HG03521 (cell line): ENCODE results near the gene UCK2.
A peak's percentile ranks its signal among the peaks of the same experiment; 100 is the strongest.

Source experiments
- ATAC-seq: cut with Tn5 transposase; IDR thresholded peaks from one replicate; pipeline ENCODE4 v1.9.1; 2021; ENCODE audit warnings: mild to moderate bottlenecking, moderate library complexity; ENCODE audit not compliant: unreplicated experiment

The UCK2 gene

GRCh38 chr1:165877411-165877810 is 50.0 kb downstream of the UCK2 start:
- ATAC-seq, result no peak

GRCh38 chr1:165877940-165878556 is 50.6 kb downstream of the UCK2 start:
- ATAC-seq, result peak; percentile 57

- no peak for ATAC-seq
Observed at GRCh38 chr1:165879946-165880345, 52.5 kb downstream of the UCK2 start.

- no peak for ATAC-seq
Observed at GRCh38 chr1:165880993-165881392, 53.6 kb downstream of the UCK2 start.

DNA sequence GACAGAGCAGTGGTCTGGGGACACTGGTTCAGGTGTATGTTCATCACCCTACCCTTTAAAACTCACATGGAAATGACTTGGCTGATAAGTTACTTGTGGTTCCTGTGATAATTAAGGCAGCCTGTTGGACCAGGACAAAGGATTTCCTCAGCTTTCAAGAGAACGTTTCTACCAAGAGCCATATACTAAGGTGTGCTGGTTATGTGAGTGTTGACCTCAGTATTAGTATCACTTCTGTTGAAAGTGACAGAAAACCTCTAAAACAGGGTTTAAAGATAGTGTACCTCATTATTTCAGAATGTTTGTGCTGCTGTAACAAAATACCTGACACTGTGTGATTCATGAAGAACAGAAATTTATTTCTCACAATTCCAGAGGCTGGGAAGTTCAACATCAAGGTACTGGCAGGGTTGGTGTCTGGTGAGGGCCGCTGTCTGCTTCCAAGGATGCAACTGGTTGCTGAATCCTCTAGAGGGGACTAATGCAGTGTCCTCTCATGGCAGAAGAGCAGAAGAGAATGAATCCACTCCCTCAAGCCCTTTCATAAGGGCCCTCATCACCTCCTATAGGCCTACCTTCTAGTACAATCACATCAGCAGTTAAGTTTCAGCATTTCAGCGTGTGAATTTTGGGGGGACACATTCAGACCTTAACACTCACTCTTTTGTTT is 54.9 kb downstream of the UCK2 start:
- ATAC-seq, result no peak

DNA sequence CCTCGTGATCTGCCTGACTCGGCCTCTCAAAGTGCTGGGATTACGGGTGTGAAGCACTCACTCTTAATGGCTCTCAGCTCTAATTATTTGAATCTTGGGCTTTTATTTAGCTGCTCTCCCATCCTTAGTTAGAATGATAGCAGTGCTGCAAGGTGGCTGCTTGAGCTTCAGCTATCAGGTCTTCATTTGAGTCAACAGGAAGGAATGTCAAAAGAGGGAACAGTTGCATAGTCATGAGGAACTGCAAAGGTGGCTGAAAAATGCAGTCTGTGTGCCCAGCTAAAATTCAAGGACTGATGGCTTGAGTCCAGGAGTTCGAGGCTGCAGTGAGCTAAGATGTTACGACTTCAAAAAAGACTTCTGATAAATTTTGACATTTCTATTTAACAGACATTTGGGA is 55.6 kb downstream of the UCK2 start:
- no peak for ATAC-seq

- no peak for ATAC-seq
Observed at GRCh38 chr1:165884009-165884689, 56.7 kb downstream of the UCK2 start.

DNA sequence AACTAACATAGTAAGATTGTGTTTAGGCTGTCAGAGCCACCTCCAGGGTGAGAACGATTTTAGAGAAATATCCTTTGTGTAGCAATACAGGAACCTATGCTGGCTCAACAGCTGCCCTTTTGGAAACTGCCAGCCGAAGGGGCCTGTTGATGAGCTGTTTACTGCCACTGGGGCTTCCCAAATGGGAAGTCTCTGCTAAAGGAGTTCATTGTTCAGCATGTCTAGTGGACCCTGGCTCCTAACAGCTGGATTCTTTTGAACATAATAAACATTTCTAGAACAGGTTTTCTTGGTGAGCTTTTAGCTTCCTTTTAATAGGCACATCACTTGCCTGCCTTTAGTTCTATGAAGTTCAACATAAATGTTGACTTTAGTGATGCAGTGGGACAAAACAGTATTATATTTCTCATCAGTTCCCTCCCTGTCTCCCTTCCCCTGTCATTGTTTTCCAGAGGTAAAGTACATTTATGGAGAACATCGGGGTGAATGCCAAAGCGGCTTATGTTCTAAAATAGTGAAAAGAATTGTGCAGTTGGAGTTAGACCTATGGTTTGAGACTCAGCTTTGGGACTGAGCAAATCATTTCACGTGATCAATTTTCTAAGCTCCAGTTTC is 57.4 kb downstream of the UCK2 start:
- no peak for ATAC-seq

- ATAC-seq, result no peak
Observed at GRCh38 chr1:165885305-165885694, 57.9 kb downstream of the UCK2 start.

DNA sequence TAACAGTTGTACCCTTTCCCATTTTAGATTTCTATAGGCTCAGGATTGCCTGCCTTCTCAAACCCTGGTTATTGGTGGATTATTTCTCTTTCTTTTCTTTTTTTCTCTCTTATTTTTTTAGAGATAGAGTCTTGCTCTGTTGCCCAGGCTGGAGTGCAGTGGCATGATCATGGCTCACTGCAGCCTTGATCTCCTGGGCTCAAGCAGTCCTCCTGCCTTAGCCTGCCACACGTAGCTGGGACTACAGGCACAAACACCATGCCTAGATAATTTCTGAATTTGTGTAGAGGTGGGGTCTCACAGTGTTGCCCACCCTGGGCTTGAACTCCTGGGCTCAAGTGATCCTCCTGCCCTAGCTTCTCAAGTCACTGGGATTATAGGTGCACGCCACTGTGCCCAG is 58.8 kb downstream of the UCK2 start:
- no peak for ATAC-seq

DNA sequence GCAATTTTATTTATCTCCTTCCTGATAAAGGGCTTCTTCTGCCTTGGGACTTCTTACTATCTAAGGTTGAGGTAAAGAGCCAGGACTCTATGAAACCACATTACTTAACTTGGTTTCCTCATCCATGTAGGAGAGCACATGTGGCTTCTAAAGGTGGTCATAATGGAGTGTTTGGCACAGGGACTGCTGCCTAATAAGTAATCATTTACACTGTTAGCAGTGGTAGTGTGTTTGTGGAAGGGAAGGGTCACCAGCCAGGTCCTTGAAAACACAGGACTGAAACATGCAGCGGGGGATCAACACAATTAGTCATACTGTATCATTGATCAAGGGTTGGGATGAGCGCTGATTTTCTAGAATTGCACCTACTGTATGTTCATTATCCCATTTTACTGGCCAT is 59.6 kb downstream of the UCK2 start:
- ATAC-seq, result no peak

DNA sequence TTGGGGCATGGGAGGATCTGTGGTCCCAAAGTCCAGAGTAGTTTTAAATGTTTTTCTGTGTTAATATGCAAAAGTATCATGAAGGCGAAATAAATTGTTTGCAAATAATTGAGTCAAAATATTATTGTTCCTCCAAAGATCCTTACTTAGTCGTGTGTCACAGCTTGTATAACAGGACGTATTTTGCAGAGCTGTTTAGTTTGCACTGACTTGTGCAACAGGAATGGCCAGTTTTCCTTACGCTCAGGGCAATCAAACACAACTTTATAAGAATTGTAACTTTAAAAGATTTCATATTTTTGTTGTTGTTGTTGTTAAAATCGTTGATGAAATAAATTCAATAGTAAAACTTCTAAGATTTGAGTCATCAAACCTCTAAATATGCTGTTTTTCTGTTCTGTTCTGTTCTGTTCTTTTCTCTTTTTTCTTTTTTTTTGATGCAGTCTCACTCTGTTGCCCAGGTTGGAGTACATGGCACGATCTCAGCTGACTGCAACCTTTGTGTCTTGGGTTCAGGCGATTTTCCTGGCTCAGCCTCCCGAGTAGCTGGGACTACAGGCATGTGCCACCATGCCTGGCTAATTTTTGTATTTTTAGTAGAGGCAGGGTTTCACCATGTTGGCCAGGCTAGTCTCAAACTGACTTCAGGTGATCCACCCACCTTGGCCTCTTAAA is 60.6 kb downstream of the UCK2 start:
- ATAC-seq, result no peak

GRCh38 chr1:165888552-165888920 is 61.1 kb downstream of the UCK2 start:
- no peak for ATAC-seq

DNA sequence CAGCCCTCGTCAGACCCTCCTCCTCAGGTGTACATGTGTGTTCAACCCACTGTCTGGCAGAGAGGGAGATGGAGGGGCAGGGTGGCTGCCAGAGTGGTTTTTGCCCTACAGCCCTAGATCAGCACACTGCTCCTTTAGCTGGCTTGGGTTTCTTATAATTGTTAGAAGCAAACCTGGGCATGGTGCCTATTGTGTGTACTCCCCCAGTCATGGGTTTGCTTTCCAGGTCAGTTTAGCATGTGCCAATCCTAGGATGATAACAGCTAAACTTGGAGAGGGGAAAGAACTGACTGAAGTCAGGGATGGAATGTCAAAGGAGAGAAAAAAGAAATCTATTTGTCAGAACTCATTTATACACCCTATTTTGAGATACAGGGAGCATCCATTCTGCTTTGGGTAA is 63.3 kb downstream of the UCK2 start:
- no peak for ATAC-seq

GRCh38 chr1:165891111-165891860 is 63.9 kb downstream of the UCK2 start:
- ATAC-seq, result no peak

- no peak for ATAC-seq
Observed at GRCh38 chr1:165892935-165893334, 65.5 kb downstream of the UCK2 start.

GRCh38 chr1:165893507-165893906 is 66.1 kb downstream of the UCK2 start:
- no peak for ATAC-seq

DNA sequence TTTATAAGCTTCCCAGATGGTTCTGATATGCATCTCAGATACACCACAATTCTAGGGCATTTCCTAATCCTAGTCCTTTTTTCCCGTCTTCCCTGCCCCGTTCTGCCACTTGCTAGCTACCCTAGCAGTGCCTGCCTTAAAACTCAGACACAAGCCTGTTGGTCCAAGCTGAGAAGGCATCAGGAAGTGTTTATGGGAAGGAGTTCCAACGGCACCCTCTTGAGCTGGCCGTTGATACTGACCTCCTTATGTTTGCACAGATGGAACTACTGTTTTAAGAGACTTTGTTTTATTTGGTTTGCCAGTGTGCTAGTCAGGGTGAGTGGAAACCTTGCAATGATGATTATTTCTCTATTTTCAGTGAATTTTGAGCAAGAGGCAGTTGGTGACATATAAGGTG is 67.2 kb downstream of the UCK2 start:
- ATAC-seq, result no peak

- ATAC-seq, result no peak
Observed at GRCh38 chr1:165895451-165895871, 68.0 kb downstream of the UCK2 start.

DNA sequence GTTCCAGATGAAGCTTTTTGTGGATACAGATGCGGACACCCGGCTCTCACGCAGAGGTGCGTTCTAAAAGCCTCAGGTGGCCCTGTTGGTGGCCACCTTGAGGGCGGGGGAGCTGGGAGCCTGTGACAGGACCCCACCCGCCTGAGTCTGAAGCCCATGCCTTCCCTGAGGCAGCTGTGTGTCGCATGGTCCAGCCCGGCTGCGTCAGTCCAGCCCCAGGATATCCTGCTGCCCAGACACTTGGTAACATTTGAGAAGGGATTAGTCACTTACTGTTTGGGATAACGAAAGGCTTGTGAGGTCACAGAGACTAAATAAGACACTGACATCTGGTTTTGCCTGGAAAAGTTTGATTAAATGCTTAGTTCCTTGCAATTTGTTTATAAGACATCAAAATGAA is 68.9 kb downstream of the UCK2 start:
- no peak for ATAC-seq
